Right cardiac atrium (tissue), 5 donors: ENCODE measurements around the gene ANKRD45. TPM values are rescaled to one million over a fixed set of nuclear protein-coding genes. Genes with fewer than 3 reads are reported as not detected.
"Not testable (repeated sequence)": the region's sequence is repeated elsewhere in the genome, so short reads cannot be mapped to it uniquely, and the experiment has no call there.

Experiments used
- ATAC-seq, 2 donors: fragments of 200-7000 bp; cut with Tn5 transposase; one replicate each; pipeline versions ENCODE4 v1.8.0 to v1.9.1; 2020; ENCODE audit warnings: moderate library complexity in 2 of 2, mild to moderate bottlenecking in 1 of 2
- DNase-seq, 3 donors: peaks; one replicate each; pipeline ENCODE4 v3.0.0-alpha.2; 2020
- H3K27ac ChIP-seq: one replicate; pipeline ENCODE4 v1.5.1; 2013; ENCODE audit warnings: mild to moderate bottlenecking, low read length, control low read depth, moderate library complexity
- H3K27me3 ChIP-seq: one replicate; pipeline ENCODE4 v1.6.1; 2013; ENCODE audit not compliant: control insufficient read depth, insufficient read depth
- H3K4me1 ChIP-seq: one replicate; pipeline ENCODE4 v1.6.1; 2013; ENCODE audit warnings: low read length; ENCODE audit not compliant: control insufficient read depth, insufficient read depth
- H3K4me3 ChIP-seq: one replicate; pipeline ENCODE4 v1.5.1; 2013; ENCODE audit warnings: low read length, control low read depth
- H3K9me3 ChIP-seq: one replicate; pipeline ENCODE4 v1.6.1; 2013; ENCODE audit warnings: low read length; ENCODE audit not compliant: control insufficient read depth
- WGBS: extraction: QIAGEN DNeasy Blood & Tissue Kit; methylation state at CpG from one replicate; pipeline ENCODE4 v1.1.7; 2013; 5-methylcytosine and 5-hydroxymethylcytosine counted together
- intact Hi-C, 4 donors: fragments of 100-400 bp; cut with DNase I; formaldehyde crosslinking; loops; one replicate each; pipeline versions ENCODE4 v1.11.0 to v1.14.0; 2022 to 2023
- polyA plus RNA-seq: library from polyadenylated mRNA; stranded (reverse); fragments of 200-250 nt; gene quantifications from one replicate; pipeline ENCODE4 v1.2.3, GENCODE V29; 2013
- total RNA-seq, 4 donors: library from RNA; stranded (reverse); fragmentation: NEBNext Ultra II Directional; extraction: Animal tissue kit (Norgen Biotek cat#: 25700); gene quantifications; one replicate each; pipeline ENCODE4 v1.2.1, GENCODE V29; 2021
- donor health status: healthy with polysubstance abuse.
- donor health status: DM: no; HTN: yes; CAD: no.
- donor health status: DM: no; HTN: no; CAD: no.
- donor health status: DM: no; HTN: yes; CAD: no; lungs with severe emphysema.
- donor health status: DM: yes; HTN: yes; CAD: no.

ANKRD45 gene
- total and polyA plus RNA-seq, 5 donors = 0.27 to 1.4 (median 0.94) TPM

GRCh38 chr1:173642450-173643139, 27.1 kb downstream of the ANKRD45 start:
- 93% methylated on average over 4 of the region's 4 CpGs for WGBS
- H3K4me3 ChIP-seq, H3K27ac ChIP-seq, H3K9me3 ChIP-seq, DNase-seq, H3K27me3 ChIP-seq, H3K4me1 ChIP-seq, ATAC-seq, intact Hi-C loops: not testable (repeated sequence)

DNA sequence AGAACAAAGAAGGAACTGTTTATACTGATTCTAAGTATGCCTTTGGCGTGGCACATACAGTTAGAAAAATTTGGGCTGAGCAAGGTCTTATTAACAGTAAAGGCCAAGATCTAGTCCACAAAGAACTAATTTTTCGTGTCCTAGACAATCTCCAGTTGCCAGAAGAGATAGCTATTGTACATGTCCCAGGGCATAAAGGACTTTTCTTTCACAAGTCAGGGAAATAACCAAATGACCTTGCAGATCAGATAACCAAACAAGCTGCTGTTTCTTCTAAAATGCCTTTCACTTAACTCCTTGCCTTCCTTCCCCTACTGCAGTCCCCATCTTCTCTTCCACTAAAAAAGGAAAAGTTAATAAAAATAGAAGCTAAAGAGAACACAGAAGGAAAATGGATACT, 30.5 kb downstream of the ANKRD45 start:
- H3K27me3 ChIP-seq = no peaks in the 10 kb centered on the region
- no peaks in the 10 kb centered on the region for H3K9me3 ChIP-seq
- no peak overlapping the region for H3K4me3 ChIP-seq
- no peak for DNase-seq
- no peaks in the 10 kb centered on the region for H3K4me1 ChIP-seq
- ATAC-seq = peak; percentile 16 to 57
- 34% methylated on average over 2 of the region's 2 CpGs for WGBS
- no peak overlapping the region for H3K27ac ChIP-seq
- intact Hi-C loops = no loop called here

DNA sequence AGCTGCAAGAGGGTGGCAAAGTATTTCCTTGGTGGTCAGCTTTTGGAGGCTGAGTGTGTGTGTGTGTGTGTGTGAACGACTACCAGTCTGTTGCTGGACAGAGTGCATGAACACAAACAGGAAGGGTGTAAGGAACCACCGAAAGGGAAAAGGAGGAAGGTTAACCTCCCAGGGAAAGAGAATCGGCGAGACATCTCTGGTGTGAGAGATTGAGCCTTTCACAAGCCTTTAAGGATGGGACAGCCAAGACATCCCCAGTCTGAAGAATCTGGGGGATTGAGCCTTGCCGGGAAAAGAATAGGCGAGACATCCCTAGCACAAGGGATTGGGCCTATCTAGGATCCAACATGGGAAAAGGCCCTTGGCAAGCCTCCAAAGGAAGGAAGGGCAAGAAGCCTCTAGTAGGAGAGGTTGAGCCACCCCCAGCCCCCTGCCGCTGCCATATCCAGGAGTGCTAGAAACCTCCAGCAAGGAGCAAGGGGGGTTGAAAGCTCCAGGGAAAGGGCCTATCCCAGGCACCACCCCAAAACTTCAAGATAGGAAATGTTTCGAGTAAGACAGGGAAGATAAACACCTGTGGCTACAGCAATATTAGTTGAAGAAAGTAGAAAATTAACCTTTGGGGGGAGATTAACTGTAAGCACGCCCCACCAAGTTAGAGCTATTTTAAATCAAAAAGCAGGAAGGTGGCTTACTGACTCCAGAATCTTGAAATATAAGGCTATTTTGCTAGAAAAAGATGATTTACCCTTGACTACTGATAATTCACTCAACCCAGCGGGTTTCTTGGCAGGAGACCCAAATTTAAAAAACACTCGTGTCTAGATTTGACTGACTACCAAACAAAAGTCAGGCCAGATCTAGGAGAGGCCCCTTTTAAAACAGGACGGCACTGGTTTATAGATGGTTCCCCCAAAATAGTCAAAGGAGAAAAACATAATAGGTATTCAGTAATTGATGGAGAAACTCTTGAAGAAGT, 31.3 kb downstream of the ANKRD45 start:
- intact Hi-C loops = no loop called here
- Histone ChIP-seq H3K9me3 (no peaks in the 10 kb centered on the region), H3K27me3 (no peaks in the 10 kb centered on the region), H3K4me1 (no peaks in the 10 kb centered on the region), H3K27ac (no peak overlapping the region), H3K4me3 (no peak overlapping the region)
- DNase-seq (peak in 1 of 3 donors; percentile 50), ATAC-seq (no peak)
- WGBS = 71% methylated on average over 12 of the region's 12 CpGs

DNA sequence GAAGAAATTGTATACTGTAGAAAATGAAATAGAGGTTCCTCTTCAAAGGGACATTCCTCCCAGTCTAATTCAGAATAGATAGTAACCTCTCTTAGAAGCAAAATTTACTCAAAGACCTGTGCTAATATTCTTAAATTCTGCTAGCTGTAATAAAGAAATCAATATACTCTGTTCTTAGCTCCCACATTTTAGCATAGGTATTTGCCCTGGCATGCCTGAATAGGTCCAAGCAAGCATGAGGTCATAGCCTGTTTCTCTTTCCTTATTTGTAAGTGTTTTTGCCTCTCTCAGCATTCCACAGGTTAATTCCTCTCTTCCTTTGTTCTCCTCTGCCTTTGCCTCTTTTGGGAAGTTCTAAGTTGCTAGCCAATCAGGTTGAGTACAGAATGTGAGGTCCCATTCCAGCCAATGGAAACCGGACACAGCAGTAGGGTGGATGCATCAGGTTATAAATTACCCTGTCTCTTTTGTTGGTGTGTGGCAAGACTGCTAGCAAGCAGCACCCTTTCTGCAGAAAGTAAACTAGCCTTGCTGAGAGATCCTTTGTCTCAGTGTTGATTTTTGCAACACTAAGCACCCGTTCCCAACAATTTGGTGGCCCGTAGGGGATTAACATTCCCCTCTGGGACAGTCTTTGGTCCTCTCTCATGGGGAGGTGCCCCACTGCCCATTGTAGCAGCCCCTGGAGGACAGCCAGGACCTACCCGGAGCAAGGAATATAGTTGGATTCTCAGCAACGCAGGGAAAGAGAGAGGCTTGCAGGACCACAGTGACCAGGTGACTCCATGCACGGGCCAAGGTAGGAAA, 32.2 kb downstream of the ANKRD45 start:
- ATAC-seq, H3K27me3 ChIP-seq, H3K4me1 ChIP-seq, intact Hi-C loops, H3K27ac ChIP-seq, H3K9me3 ChIP-seq, H3K4me3 ChIP-seq, DNase-seq: not testable (repeated sequence)
- 93% methylated on average over 6 of the region's 6 CpGs for WGBS

GRCh38 chr1:173635116-173635515, 34.5 kb downstream of the ANKRD45 start, which contains the start of gene TEX50:
TEX50 (plus strand) TSS chr1:173635338; CDS start chr1:173635522, 184 bp downstream.
- WGBS = 88% methylated on average over 1 of the region's 1 CpG
- Histone ChIP-seq H3K27ac (no peak within 1 kb of the TSS), H3K4me1 (no peaks in the 10 kb centered on the region), H3K4me3 (no peak within 1 kb of the TSS), H3K27me3 (no peaks in the 10 kb centered on the region), H3K9me3 (no peaks in the 10 kb centered on the region)
- intact Hi-C loops = no loop called here
- DNase-seq (no peak), ATAC-seq (no peak)

DNA sequence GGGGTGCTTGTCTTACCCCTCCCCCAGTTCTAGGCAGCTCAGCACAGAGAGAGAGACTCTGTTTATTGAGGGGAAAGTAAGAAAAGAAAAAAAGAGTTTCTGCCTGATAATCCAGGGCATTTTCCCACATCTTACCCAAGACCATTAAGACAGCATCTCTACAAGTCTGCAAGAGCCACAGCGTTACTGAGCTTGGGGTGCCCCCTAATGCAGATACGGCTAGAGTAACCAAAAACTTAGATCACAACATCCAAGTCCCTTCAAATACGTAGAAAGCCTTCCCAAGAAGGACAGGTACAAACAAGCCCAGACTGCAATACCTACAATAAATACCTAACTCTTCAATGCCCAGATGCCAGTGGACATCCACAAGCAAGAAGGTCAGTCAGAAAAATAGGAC, 40.8 kb downstream of the ANKRD45 start:
- no peak for ATAC-seq
- intact Hi-C loops = no loop called here
- no peak for DNase-seq
- 84% methylated on average over 3 of the region's 3 CpGs for WGBS
- no peak overlapping the region for H3K4me3 ChIP-seq
- H3K4me1 ChIP-seq = no peaks in the 10 kb centered on the region
- no peaks in the 10 kb centered on the region for H3K9me3 ChIP-seq
- H3K27me3 ChIP-seq = no peaks in the 10 kb centered on the region
- no peak overlapping the region for H3K27ac ChIP-seq

- Histone ChIP-seq H3K4me3 (no peak overlapping the region), H3K9me3 (no peaks in the 10 kb centered on the region), H3K27ac (no peak overlapping the region), H3K4me1 (no peaks in the 10 kb centered on the region), H3K27me3 (no peaks in the 10 kb centered on the region)
- no peak for ATAC-seq
- no peak for DNase-seq
- intact Hi-C loops = no loop called here
These were observed 42.4 kb downstream of the ANKRD45 start for GRCh38 chr1:173627269-173627668.

DNA sequence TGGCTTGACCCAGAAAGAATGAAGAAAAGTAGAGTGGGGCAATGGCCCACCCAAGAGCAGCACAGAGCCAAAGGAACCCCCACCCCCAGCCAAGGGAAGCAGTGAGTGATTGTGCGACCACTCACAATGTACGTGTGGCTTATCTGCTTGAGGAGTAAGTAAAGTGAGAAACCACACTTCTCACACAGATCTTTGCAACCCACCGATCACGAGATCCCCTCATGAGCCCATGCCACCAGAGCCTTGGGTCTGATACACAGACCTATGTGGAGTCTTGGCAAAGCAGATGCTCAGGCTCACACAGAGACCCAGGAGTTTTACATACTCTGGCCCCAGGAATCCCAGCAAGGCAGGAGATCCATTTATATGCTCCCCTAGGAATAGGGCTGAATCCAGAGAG, 52.8 kb downstream of the ANKRD45 start:
- Histone ChIP-seq H3K9me3 (no peaks in the 10 kb centered on the region), H3K27me3 (no peaks in the 10 kb centered on the region), H3K4me3 (no peak overlapping the region), H3K4me1 (no peaks in the 10 kb centered on the region), H3K27ac (no peak overlapping the region)
- intact Hi-C loops = no loop called here
- no peak for ATAC-seq
- WGBS = 89% methylated on average over 4 of the region's 4 CpGs
- DNase-seq = no peak

DNA sequence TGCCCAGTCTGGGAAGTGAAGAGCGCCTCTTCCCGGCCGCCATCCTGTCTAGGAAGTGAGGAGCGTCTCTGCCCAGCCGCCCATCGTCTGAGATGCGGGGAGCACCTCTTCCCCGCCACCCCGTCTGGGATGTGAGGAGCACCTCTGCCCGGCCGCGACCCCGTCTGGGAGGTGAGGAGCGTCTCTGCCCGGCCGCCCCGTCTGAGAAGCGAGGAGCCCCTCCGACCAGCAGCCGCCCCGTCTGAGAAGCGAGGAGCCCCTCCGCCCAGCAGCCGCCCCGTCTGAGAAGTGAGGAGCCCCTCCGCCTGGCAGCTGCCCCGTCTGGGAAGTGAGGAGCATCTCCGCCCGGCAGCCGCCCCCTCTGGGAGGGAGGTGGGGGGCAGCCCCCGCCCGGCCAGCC, 56.6 kb downstream of the ANKRD45 start:
- 96% methylated on average over 32 of the region's 32 CpGs for WGBS
- H3K27me3 ChIP-seq, H3K4me1 ChIP-seq, H3K27ac ChIP-seq, ATAC-seq, H3K9me3 ChIP-seq, intact Hi-C loops, H3K4me3 ChIP-seq: not testable (repeated sequence)
- peak in 1 of 3 donors; percentile 51 for DNase-seq

DNA sequence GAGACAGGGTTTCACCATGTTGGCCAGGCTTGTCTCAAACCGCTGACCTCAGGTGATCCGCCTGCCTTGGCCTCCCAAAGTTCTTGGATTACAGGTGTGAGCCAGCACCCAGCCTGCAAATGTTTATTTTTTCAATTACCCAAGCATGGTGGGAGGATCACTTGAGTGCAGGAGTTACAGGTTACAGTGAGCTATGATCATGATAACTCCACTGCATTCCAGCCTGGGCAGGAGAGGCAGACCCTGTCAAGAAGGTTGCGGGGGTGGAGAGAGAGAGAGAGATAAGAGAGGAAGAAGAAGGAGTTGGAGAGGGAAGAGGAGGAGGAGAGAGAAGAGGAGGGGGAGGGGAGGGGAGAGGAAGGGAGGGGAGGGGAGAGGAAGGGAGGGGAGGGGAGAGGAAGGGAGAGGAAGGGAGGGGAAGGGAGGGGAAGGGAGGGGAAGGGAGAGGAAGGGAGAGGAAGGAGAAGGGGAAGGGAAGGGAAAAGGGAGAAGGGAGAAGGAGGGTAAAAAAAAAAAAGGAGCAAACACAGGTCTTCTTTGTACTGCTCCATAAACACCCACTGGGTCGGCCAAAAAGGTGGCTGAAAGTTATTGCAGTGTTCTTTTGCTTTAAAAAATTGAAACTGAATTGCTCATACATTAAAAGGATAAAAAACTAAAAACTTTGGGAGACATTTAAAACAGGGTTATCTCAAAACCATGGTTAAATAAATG, 61.0 kb downstream of the ANKRD45 start:
- no peak for DNase-seq
- ATAC-seq = no peak
- Histone ChIP-seq H3K4me1 (peaks cover 1% of the 10 kb centered on the region), H3K27ac (no peak overlapping the region), H3K27me3 (no peaks in the 10 kb centered on the region), H3K4me3 (no peak overlapping the region), H3K9me3 (no peaks in the 10 kb centered on the region)
- intact Hi-C loops = no loop called here
- 84% methylated on average over 4 of the region's 4 CpGs for WGBS
